ENCODE measurements around the gene IER2. TPM values are rescaled to one million over a fixed set of nuclear protein-coding genes. Genes with fewer than 3 reads are reported as not detected.

Gene IER2
- total and polyA plus RNA-seq, 9 of the 15 experiments (the other 6 are each of a cell fraction or from before 2014, with no cell fraction given): 4.5 to 205 (median 23.7) TPM

GRCh38 chr19:13101590-13102415, 48.4 kb upstream of the IER2 start (continued):
- TF ChIP-seq AFF1 (IDR thresholded peaks at IDR 0.05; ENCODE audit: low read depth in 1 of 2, partially characterized antibody in 2 of 2) (peak in 1 of 2 experiments; percentile 43), BCOR (IDR thresholded peaks at IDR 0.05) (0 out of 2 replicates have a peak, but pooled peaks have one; percentile 1), CEBPB (tag; IDR thresholded peaks at IDR 0.05) (peak; percentile 37; the same call in 1 of the 2 replicates), SMARCA4 (IDR thresholded peaks at IDR 0.05) (0 out of 2 replicates have a peak, but pooled peaks have one; percentile 12), MLLT1 (IDR thresholded peaks at IDR 0.05) (peak in 1 of 2 experiments; percentile 10; a peak in 1 of 4 replicates), CLOCK (CRISPR knock-in tag; IDR thresholded peaks at IDR 0.05; ENCODE audit: borderline replicate concordance) (no peak), KDM1A (IDR thresholded peaks at IDR 0.05) (0 out of 4 replicates have a peak, but pooled peaks of 1 of the 2 experiments have one; percentile 22), YY1 (IDR thresholded peaks at IDR 0.05; ENCODE audit: borderline replicate concordance in 1 of 3, control insufficient read depth in 1 of 3, extremely low read depth in 1 of 3, insufficient read depth in 3 of 3, insufficient read length in 1 of 3, insufficient replicate concordance in 2 of 3, low read depth in 1 of 3, low read length in 2 of 3) (peak in 2 of 3 experiments; percentile 3 to 10), ZNF23 (CRISPR knock-in tag; IDR thresholded peaks at IDR 0.05) (no peak), PTBP1 (IDR thresholded peaks at IDR 0.05; ENCODE audit: low read depth, low read length) (0 out of 2 replicates have a peak, but pooled peaks have one; percentile 3), ATF1 (CRISPR knock-in tag; IDR thresholded peaks at IDR 0.05) (no peak), ATF1 (tag; IDR thresholded peaks at IDR 0.05) (no peak), PKNOX1 (IDR thresholded peaks at IDR 0.05) (0 out of 2 replicates have a peak, but pooled peaks have one; percentile 8), NFIC (IDR thresholded peaks at IDR 0.05) (peak; percentile 25; the same call in 1 of the 2 replicates), MAZ (CRISPR knock-in tag; conservative IDR thresholded peaks at IDR 0.05 in 1 of 2, IDR thresholded peaks at IDR 0.05 in 1 of 2) (0 out of 4 replicates have a peak, but pooled peaks of 1 of the 2 experiments have one; percentile 7), ZC3H4 (CRISPR knock-in tag; IDR thresholded peaks at IDR 0.05; ENCODE audit: borderline replicate concordance) (0 out of 2 replicates have a peak, but pooled peaks have one; percentile 8)
